GM12878 (cell line): Measurements from ENCODE around the gene MTR. TPM values are rescaled to one million over a fixed set of nuclear protein-coding genes. Genes with fewer than 3 reads are reported as not detected.

Experiments used
- ATAC-seq: fragments of 200-7000 bp; cut with Tn5 transposase; 3 replicates; pipeline ENCODE4 v1.9.1; 2020; ENCODE audit warnings: mild to moderate bottlenecking, moderate library complexity
- BruUV-seq: library from RNA; stranded (reverse); fragments of 400-500 nt; replicated peaks from 2 replicates; lab custom pipeline; 2021; lab: Mats Ljungman, UMichigan
- CTCF ChIA-PET: fragments of 300-600 bp; sonication (Branson Sonifier 250); formaldehyde crosslinking; extraction: SDS; loops from one replicate; lab custom pipeline; 2021; ENCODE audit warnings: inconsistent platforms; lab: Yijun Ruan, JAX
- POLR2A ChIA-PET: fragments of 350-600 bp; formaldehyde crosslinking; extraction: SDS; loops from one replicate; lab custom pipeline; 2021; ENCODE audit warnings: inconsistent platforms; lab: Charles Lee
- RAD21 ChIA-PET: fragments of 300-600 bp; sonication (Branson Sonifier 250); formaldehyde crosslinking; loops from one replicate; lab custom pipeline; 2023; ENCODE audit warnings: antibody characterized with exemption; ENCODE audit not compliant: unreplicated experiment; lab: Charles Lee
- SMC1A ChIA-PET: fragments of 300-600 bp; sonication (Branson Sonifier 250); formaldehyde crosslinking; loops from one replicate; lab custom pipeline; 2023; ENCODE audit not compliant: unreplicated experiment, uncharacterized antibody; lab: Charles Lee
- DNase-seq: peaks from one replicate; pipeline ENCODE4 v3.0.0-alpha.2; 2011; ENCODE audit warnings: low read depth, low spot score
- FAIRE-seq: peaks from 3 replicates; lab custom pipeline; 2011; peaks lifted over from hg19 to GRCh38; lab: Jason Lieb, UNC
- H2AFZ ChIP-seq: 2 replicates; pipeline ENCODE4 v1.6.0; 2011; ENCODE audit warnings: low read depth, low read length, control low read depth; ENCODE audit not compliant: control insufficient read depth
- H3K27ac ChIP-seq: 2 replicates; pipeline ENCODE4 v1.5.1; 2011; ENCODE audit warnings: control low read depth; ENCODE audit not compliant: control insufficient read depth, insufficient read depth
- H3K27me3 ChIP-seq, 2 experiments: replicated peaks in 1 of 2; 2 replicates each; pipeline versions ENCODE4 v1.6.0 to v1.6.1; 2011; ENCODE audit warnings: low read length in 1 of 2; ENCODE audit not compliant: control insufficient read depth in 2 of 2, insufficient read depth in 2 of 2
- H3K36me3 ChIP-seq, 2 experiments: 2 replicates each; pipeline ENCODE4 v1.5.1; 2011; ENCODE audit warnings: low read length in 1 of 2; ENCODE audit not compliant: control insufficient read depth in 2 of 2, insufficient read depth in 2 of 2
- H3K4me1 ChIP-seq: 2 replicates; pipeline ENCODE4 v1.6.1; 2011; ENCODE audit warnings: mild to moderate bottlenecking, low read length, moderate library complexity, mixed read lengths; ENCODE audit not compliant: control insufficient read depth, insufficient read depth
- H3K4me2 ChIP-seq: 2 replicates; pipeline ENCODE4 v1.6.0; 2011; ENCODE audit warnings: control low read depth; ENCODE audit not compliant: control insufficient read depth, insufficient read depth
- H3K4me3 ChIP-seq: fragments of 200-600 bp; sonication (generic); 2 replicates; pipeline ENCODE4 v1.5.1; 2016
- H3K79me2 ChIP-seq: 2 replicates; pipeline ENCODE4 v1.6.0; 2011; ENCODE audit warnings: low read length; ENCODE audit not compliant: control insufficient read depth, insufficient read depth
- H3K9ac ChIP-seq: 2 replicates; pipeline ENCODE4 v1.8.0; 2011; ENCODE audit warnings: low read length, control low read depth, mixed read lengths; ENCODE audit not compliant: control insufficient read depth, insufficient read depth
- H3K9me3 ChIP-seq: replicated peaks from 3 replicates; pipeline ENCODE4 v1.5.1; 2011; ENCODE audit warnings: mild to moderate bottlenecking, low read length; ENCODE audit not compliant: control insufficient read depth, insufficient read depth
- H4K20me1 ChIP-seq: 2 replicates; pipeline ENCODE4 v1.6.0; 2011; ENCODE audit not compliant: control insufficient read depth, insufficient read depth
- E4F1 ChIP-seq: fragments of 450-650 bp; IDR thresholded peaks from 2 replicates; pipeline ENCODE4 v1.6.1; 2018; ENCODE audit warnings: borderline replicate concordance, mild to moderate bottlenecking; ENCODE audit not compliant: partially characterized antibody
- IRF3 ChIP-seq: fragments of 450-650 bp; IDR thresholded peaks from 2 replicates; pipeline ENCODE4 v1.6.1; 2014; ENCODE audit warnings: mild to moderate bottlenecking
- MTA2 ChIP-seq: fragments of 450-650 bp; IDR thresholded peaks from 2 replicates; pipeline ENCODE4 v1.6.1; 2016; ENCODE audit warnings: low read depth, mild to moderate bottlenecking, moderate library complexity
- NR2F1 ChIP-seq: fragments of 450-650 bp; conservative IDR thresholded peaks from 2 replicates; pipeline ENCODE4 v1.6.1; 2017; ENCODE audit warnings: mild to moderate bottlenecking
- SP1 ChIP-seq: IDR thresholded peaks from one replicate; pipeline ENCODE4 v1.6.1; 2011; ENCODE audit warnings: low read depth, low read length
- ZNF207 ChIP-seq: fragments of 450-650 bp; IDR thresholded peaks from 2 replicates; pipeline ENCODE4 v1.6.1; 2014; ENCODE audit warnings: antibody characterized with exemption, mild to moderate bottlenecking, borderline replicate concordance
- WGBS: methylation state at CpG from one replicate; pipeline ENCODE4 v1.1.6; 2016; ENCODE audit warnings: low lambda C conversion rate; ENCODE audit not compliant: insufficient replicate concordance, insufficient coverage; ENCODE audit errors: missing lambda C conversion rate; 5-methylcytosine and 5-hydroxymethylcytosine counted together
- in situ Hi-C: fragments of 300-500 bp; cut with MboI; formaldehyde crosslinking; loops from 9 replicates; pipeline ENCODE4 v1.14.3; 2018; ENCODE audit warnings: mixed read lengths
- intact Hi-C: fragments of 100-400 bp; cut with micrococcal nuclease; formaldehyde crosslinking; loops from one replicate; pipeline ENCODE4 v1.14.2; 2022; ENCODE audit not compliant: unreplicated experiment
- polyA plus RNA-seq, 11 experiments: library from polyadenylated mRNA; depleted of rRNA in 4 of 11; unstranded in 6 of 11; stranded (reverse) in 5 of 11; fragments of >200 nt; fragmentation: Nextera tagmentation in 4 of 11; fragmentation: Illumina TruSeq in 1 of 11; extraction: Ambion mirVana in 4 of 11; extraction: Trizol in 1 of 11; gene quantifications; 1 replicate in 1 of 11; 2 replicates in 10 of 11; pipeline versions ENCODE4 v1.2.1 to v1.2.3, GENCODE V29; 2011 to 2016; ENCODE audit warnings: inconsistent platforms in 2 of 11, missing spikeins in 2 of 11, low read depth in 1 of 11
- total RNA-seq, 4 experiments: library from RNA; depleted of rRNA in 3 of 4; stranded (reverse); fragments of >200 nt in 3 of 4; fragmentation: Illumina TruSeq in 1 of 4; extraction: Trizol in 1 of 4; gene quantifications; 2 replicates each; pipeline versions ENCODE4 v1.2.1 to v1.2.3, GENCODE V29; 2013 to 2021
- TF ChIP-seq, protein P1 (sequence below): fragments of 450-650 bp; IDR thresholded peaks from 2 replicates; pipeline ENCODE4 v1.6.1; 2017; ENCODE audit warnings: mild to moderate bottlenecking

Gene MTR
- total and polyA plus RNA-seq, 10 of the 15 experiments (the other 5 are each of a cell fraction or from before 2014, with no cell fraction given) = 2.4 to 38.7 (median 16.5) TPM

- TF ChIP-seq ZNF207 = no peak
Measured at GRCh38 chr1:236948996-236949395, 153.9 kb downstream of the MTR start (continued).

GRCh38 chr1:236950365-236950764 is 155.3 kb downstream of the MTR start:
- POLR2A ChIA-PET = interaction anchor here (0.7 kb wide), 1 partner anchor 20 kb away, joined by 4 read pairs; no protein-coding TSS in a partner anchor

GRCh38 chr1:236951672-236952071 is 156.6 kb downstream of the MTR start:
- POLR2A ChIA-PET = no interaction called here
- TF ChIP-seq, protein P1, sequence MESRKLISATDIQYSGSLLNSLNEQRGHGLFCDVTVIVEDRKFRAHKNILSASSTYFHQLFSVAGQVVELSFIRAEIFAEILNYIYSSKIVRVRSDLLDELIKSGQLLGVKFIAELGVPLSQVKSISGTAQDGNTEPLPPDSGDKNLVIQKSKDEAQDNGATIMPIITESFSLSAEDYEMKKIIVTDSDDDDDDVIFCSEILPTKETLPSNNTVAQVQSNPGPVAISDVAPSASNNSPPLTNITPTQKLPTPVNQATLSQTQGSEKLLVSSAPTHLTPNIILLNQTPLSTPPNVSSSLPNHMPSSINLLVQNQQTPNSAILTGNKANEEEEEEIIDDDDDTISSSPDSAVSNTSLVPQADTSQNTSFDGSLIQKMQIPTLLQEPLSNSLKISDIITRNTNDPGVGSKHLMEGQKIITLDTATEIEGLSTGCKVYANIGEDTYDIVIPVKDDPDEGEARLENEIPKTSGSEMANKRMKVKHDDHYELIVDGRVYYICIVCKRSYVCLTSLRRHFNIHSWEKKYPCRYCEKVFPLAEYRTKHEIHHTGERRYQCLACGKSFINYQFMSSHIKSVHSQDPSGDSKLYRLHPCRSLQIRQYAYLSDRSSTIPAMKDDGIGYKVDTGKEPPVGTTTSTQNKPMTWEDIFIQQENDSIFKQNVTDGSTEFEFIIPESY = no peak
- no peak for TF ChIP-seq NR2F1
- no peak for TF ChIP-seq IRF3
- no peak for TF ChIP-seq MTA2
- no peak for TF ChIP-seq SP1
- no peak for TF ChIP-seq E4F1

More at GRCh38 chr1:236950365-236950764, 155.3 kb downstream of the MTR start:
- ChIA-PET CTCF (no interaction called here), SMC1A (no interaction called here), RAD21 (no interaction called here)
- Histone ChIP-seq H3K4me2 (no peak overlapping the region), H3K4me1 (no peaks in the 10 kb centered on the region), H3K36me3 (no peaks in the 10 kb centered on the region), H3K27me3 (peaks cover 0 to 2% of the 10 kb centered on the region in 2 experiments; a peak in 1 of 4 replicates), H3K27ac (no peak overlapping the region), H3K4me3 (no peak overlapping the region), H2AFZ (no peak overlapping the region), H3K79me2 (no peaks in the 10 kb centered on the region), H3K9me3 (no peaks in the 10 kb centered on the region), H4K20me1 (no peaks in the 10 kb centered on the region), H3K9ac (no peak overlapping the region)
- no peak for TF ChIP-seq SP1
- WGBS = 28% methylated on average over 5 of the region's 5 CpGs
- FAIRE-seq (no peak), ATAC-seq (no peak), DNase-seq (no peak)
- intact Hi-C loops (no loop called here), in situ Hi-C loops (no loop called here)
- no TSS peak for BruUV-seq

More at GRCh38 chr1:236951672-236952071, 156.6 kb downstream of the MTR start:
- 38% methylated on average over 7 of the region's 7 CpGs for WGBS
- FAIRE-seq (no peak), DNase-seq (no peak), ATAC-seq (no peak)
- no peak overlapping the region for H3K4me2 ChIP-seq
- H3K4me3 ChIP-seq = no peak overlapping the region
- H3K27ac ChIP-seq = no peak overlapping the region
- no peaks in the 10 kb centered on the region for H4K20me1 ChIP-seq
- CTCF ChIA-PET = no interaction called here
- no peaks in the 10 kb centered on the region for H3K36me3 ChIP-seq
- intact Hi-C loops = no loop called here
- H2AFZ ChIP-seq = no peak overlapping the region
- peaks cover 0 to 2% of the 10 kb centered on the region in 2 experiments; a peak in 1 of 4 replicates for H3K27me3 ChIP-seq
- SMC1A ChIA-PET = no interaction called here
- H3K9me3 ChIP-seq = no peaks in the 10 kb centered on the region
- no peaks in the 10 kb centered on the region for H3K4me1 ChIP-seq
- BruUV-seq = no TSS peak
- in situ Hi-C loops = no loop called here
- RAD21 ChIA-PET = no interaction called here
- H3K79me2 ChIP-seq = no peaks in the 10 kb centered on the region
- no peak overlapping the region for H3K9ac ChIP-seq
